Endothelial cell (in vitro differentiated cells): ENCODE data around the gene SNAPC5. TPM values are rescaled to one million over a fixed set of nuclear protein-coding genes. Genes with fewer than 3 reads are reported as not detected.
"Not testable (repeated sequence)": the region's sequence is repeated elsewhere in the genome, so short reads cannot be mapped to it uniquely, and the experiment has no call there.

Experiments used
- DNase-seq: peaks from one replicate; pipeline ENCODE4 v3.0.0; 2021; ENCODE audit warnings: low spot score
- H3K27ac Mint-ChIP-seq: one replicate; pipeline ENCODE4 v1.8.0; 2021; ENCODE audit warnings: mixed read lengths, inconsistent platforms; ENCODE audit not compliant: unreplicated experiment
- H3K27me3 Mint-ChIP-seq: one replicate; pipeline ENCODE4 v1.8.0; 2021; ENCODE audit warnings: mild to moderate bottlenecking, moderate library complexity, mixed read lengths, inconsistent platforms; ENCODE audit not compliant: unreplicated experiment
- H3K36me3 Mint-ChIP-seq: one replicate; pipeline ENCODE4 v1.8.0; 2021; ENCODE audit warnings: mild to moderate bottlenecking, low read depth, mixed read lengths, inconsistent platforms; ENCODE audit not compliant: unreplicated experiment
- H3K4me1 Mint-ChIP-seq: one replicate; pipeline ENCODE4 v1.8.0; 2021; ENCODE audit warnings: mild to moderate bottlenecking, mixed read lengths, inconsistent platforms; ENCODE audit not compliant: unreplicated experiment
- H3K4me3 Mint-ChIP-seq: one replicate; pipeline ENCODE4 v1.8.0; 2021; ENCODE audit warnings: mild to moderate bottlenecking, mixed read lengths, inconsistent platforms; ENCODE audit not compliant: unreplicated experiment
- H3K9me3 Mint-ChIP-seq: one replicate; pipeline ENCODE4 v1.8.0; 2021; ENCODE audit warnings: mixed read lengths, inconsistent platforms; ENCODE audit not compliant: unreplicated experiment
- total RNA-seq: library from RNA; stranded (reverse); fragmentation: NEBNext Ultra II Directional; extraction: Animal tissue kit (Norgen Biotek cat#: 25700); gene quantifications from one replicate; pipeline ENCODE4 v1.2.1, GENCODE V29; 2021; ENCODE audit not compliant: unreplicated experiment
- TF ChIP-seq, protein P1 (sequence below): fragments of 200-600 bp; sonication (generic); IDR thresholded peaks from one replicate; pipeline ENCODE4 v1.5.0; 2021; ENCODE audit warnings: antibody characterized with exemption; ENCODE audit not compliant: unreplicated experiment

The SNAPC5 gene
- total RNA-seq, 1 donor from 2014 or later, result 16.2 TPM

DNA sequence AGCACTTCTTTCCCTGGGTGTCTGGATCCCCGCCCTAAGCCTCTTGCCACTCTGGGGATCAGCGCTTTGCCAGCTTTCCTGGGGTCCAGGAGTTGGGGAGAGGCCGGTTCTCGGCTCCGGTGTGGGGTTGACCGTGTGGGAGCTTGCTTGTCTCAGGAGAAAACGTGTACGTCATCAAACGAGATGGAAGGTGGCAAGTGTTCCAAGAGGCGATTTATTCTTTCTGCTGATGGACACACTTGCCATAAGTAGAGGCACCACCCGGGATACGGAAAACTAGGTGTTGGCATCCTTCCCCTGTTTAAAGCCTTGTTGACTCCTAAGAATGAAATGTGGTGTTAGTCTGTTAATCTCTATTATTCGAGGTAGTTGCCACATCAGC lies 7.9 kb upstream of the SNAPC5 start:
- H3K27me3 Mint-ChIP-seq, result peaks cover 3% of the 10 kb centered on the region
- TF ChIP-seq, protein P1, sequence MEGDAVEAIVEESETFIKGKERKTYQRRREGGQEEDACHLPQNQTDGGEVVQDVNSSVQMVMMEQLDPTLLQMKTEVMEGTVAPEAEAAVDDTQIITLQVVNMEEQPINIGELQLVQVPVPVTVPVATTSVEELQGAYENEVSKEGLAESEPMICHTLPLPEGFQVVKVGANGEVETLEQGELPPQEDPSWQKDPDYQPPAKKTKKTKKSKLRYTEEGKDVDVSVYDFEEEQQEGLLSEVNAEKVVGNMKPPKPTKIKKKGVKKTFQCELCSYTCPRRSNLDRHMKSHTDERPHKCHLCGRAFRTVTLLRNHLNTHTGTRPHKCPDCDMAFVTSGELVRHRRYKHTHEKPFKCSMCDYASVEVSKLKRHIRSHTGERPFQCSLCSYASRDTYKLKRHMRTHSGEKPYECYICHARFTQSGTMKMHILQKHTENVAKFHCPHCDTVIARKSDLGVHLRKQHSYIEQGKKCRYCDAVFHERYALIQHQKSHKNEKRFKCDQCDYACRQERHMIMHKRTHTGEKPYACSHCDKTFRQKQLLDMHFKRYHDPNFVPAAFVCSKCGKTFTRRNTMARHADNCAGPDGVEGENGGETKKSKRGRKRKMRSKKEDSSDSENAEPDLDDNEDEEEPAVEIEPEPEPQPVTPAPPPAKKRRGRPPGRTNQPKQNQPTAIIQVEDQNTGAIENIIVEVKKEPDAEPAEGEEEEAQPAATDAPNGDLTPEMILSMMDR, result no peak
- peaks cover 35% of the 10 kb centered on the region for H3K4me1 Mint-ChIP-seq
- H3K36me3 Mint-ChIP-seq, result peaks cover 21% of the 10 kb centered on the region
- H3K4me3 Mint-ChIP-seq, result peak overlapping the region; percentile 99
- H3K9me3 Mint-ChIP-seq, result no peaks in the 10 kb centered on the region
- no peak for DNase-seq
- H3K27ac Mint-ChIP-seq, result peak overlapping the region; percentile 98

DNA sequence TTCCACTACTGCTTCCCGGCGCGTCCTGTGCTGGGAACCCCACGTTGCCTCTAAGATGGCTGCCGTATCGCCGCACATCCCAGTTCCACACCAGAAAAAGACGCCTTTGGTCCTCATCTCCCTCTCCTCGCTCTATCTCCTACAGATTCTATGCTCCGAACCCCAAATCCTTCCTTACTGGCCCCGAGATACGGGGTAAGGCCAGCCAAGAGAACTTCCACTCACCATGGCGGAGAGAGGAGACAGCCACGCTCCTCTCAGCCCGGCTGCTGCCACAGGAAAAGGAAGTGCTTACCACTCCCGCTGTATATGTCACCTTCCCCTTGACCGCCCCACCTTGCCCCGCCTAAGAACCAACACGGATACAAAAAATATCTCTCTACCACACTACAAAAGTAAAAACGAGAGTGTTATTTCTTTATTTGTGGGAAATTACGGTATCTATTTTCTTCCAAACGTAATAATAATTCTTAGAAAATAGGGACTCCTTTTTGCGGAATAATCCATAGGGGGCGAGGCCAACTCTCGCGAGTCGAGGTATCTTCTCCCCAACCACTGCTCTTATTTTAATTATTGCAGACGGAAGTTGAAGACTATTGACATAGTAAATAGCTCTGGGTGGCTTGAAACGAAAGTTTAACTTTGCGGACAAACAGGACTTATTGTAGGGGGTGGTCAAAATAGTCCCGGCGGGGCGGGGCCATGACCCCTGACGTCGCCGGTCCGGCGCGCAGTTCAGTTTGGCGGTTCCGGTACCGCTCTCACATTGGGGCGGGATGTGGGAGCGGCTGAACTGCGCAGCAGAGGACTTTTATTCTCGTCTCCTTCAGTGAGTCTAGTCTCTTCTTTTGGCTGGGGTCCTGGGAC lies 7.2 kb upstream of the SNAPC5 start, which contains the start of the genes RPL4 and ZWILCH:
Gene RPL4, minus strand, starts transcription at position 293 of the 867 bp plus-strand sequence. Its CDS starts 65 bp downstream, at position 228.
Gene ZWILCH, plus strand, starts transcription at position 764 of the 867 bp plus-strand sequence. Its CDS starts 13 bp downstream, at position 777.
- H3K27me3 Mint-ChIP-seq, result peaks cover 3% of the 10 kb centered on the region
- peak; percentile 70 for DNase-seq
- peaks cover 27% of the 10 kb centered on the region for H3K36me3 Mint-ChIP-seq
- H3K4me1 Mint-ChIP-seq, result peaks cover 35% of the 10 kb centered on the region
- peak within 1 kb of the TSS; percentile 99 for H3K4me3 Mint-ChIP-seq
- peak within 1 kb of the TSS; percentile 98 for H3K27ac Mint-ChIP-seq
- TF ChIP-seq, protein P1, result no peak
- no peaks in the 10 kb centered on the region for H3K9me3 Mint-ChIP-seq

GRCh38 chr15:66503780-66504562 lies 6.4 kb upstream of the SNAPC5 start:
- TF ChIP-seq, protein P1, result no peak
- Mint-ChIP-seq H3K27ac (peak overlapping the region; percentile 98), H3K4me1 (peaks cover 35% of the 10 kb centered on the region), H3K9me3 (no peaks in the 10 kb centered on the region), H3K36me3 (peaks cover 31% of the 10 kb centered on the region), H3K27me3 (peaks cover 3% of the 10 kb centered on the region), H3K4me3 (peak overlapping the region; percentile 99)
- DNase-seq, result no peak

DNA sequence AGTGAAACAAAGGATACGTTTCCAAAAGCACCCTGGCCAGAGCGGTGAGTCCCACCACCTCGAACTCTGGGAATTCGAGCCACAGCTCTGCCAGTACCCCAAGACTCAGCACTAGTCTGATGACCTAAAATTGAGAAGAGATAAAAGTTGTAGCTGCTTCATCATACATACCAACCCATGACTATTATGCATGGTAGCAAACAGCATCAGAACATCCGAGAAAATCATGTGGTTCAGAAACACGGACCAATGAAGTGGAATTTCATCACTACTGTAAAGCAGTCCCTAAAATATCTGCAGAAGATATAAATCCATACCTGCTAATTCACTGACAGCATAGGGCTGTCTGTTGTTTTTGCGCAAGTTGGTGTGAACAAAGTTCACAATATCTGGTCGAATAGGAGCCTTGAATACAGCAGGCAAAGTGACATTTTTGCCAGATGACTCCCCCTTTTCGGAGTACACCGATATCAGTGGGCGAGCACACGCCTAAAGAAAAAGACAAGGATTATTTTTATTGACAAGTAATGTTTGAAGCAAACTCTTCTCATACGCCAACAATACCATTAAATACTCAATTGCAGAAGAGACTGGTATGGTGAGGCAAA lies 5.6 kb upstream of the SNAPC5 start:
- H3K27me3 Mint-ChIP-seq, DNase-seq, H3K9me3 Mint-ChIP-seq: not testable (repeated sequence)
- Mint-ChIP-seq H3K4me3 (peak overlapping the region; percentile 99), H3K4me1 (peaks cover 37% of the 10 kb centered on the region), H3K36me3 (peaks cover 32% of the 10 kb centered on the region), H3K27ac (peak overlapping the region; percentile 70)

DNA sequence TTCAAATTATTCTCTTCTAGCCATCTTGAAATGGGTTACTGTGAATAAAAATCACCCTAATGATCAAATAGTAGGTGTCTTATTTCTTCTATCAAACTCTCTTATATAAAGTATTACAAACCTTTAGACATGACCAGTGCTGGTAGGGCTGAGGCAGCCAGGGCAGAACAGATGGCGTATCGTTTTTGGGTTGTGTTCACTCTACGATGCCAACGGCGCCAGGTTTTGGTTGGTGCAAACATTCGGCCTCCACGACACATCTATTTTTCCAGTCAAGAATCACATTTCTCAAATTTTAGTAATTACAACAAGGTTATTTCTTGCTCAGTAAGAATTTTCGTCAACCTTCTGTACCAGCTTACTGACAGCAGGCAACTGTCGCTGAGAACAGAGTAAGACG lies 4.9 kb upstream of the SNAPC5 start:
- Mint-ChIP-seq H3K4me3 (peak overlapping the region; percentile 99), H3K27ac (peak overlapping the region; percentile 70), H3K27me3 (peaks cover 3% of the 10 kb centered on the region), H3K4me1 (peaks cover 41% of the 10 kb centered on the region), H3K36me3 (peaks cover 35% of the 10 kb centered on the region), H3K9me3 (no peaks in the 10 kb centered on the region)
- no peak for DNase-seq
- TF ChIP-seq, protein P1, result no peak

GRCh38 chr15:66500346-66500745 lies 2.8 kb upstream of the SNAPC5 start:
- Mint-ChIP-seq H3K36me3 (peaks cover 37% of the 10 kb centered on the region), H3K4me3 (peak overlapping the region; percentile 5), H3K27ac (peak overlapping the region; percentile 25), H3K4me1 (peaks cover 31% of the 10 kb centered on the region)
- not testable (repeated sequence) for DNase-seq, H3K9me3 Mint-ChIP-seq, H3K27me3 Mint-ChIP-seq
